ENCODE measurements around the gene TRIM9. TPM values are rescaled to one million over a fixed set of nuclear protein-coding genes. Genes with fewer than 3 reads are reported as not detected.

The TRIM9 gene
- total and polyA plus RNA-seq, 9 of the 15 experiments (the other 6 are each of a cell fraction or from before 2014, with no cell fraction given), result 0.03 to 0.15 (median 0.04) TPM; not detected in 4

- TF ChIP-seq CHD7 (IDR thresholded peaks at IDR 0.05; ENCODE audit: low read depth, low read length) (no peak), BHLHE40 (IDR thresholded peaks at IDR 0.05; ENCODE audit: low read length) (no peak), SMARCA5 (IDR thresholded peaks at IDR 0.05) (no peak), ZNF280A (IDR thresholded peaks at IDR 0.05; ENCODE audit: low read depth, partially characterized antibody) (no peak)
Observed at GRCh38 chr14:50984036-50984710, 110.7 kb downstream of the TRIM9 start (continued).

Data from K562 (cell line).